Hematopoietic multipotent progenitor cell treated with erythropoietin and hydrocortisone succinate and interleukin-3 and kit ligand, for 17 days (in vitro differentiated cells): ENCODE data around the gene NANOS2.

ENCODE experiments used
- DNase-seq: peaks from one replicate; pipeline ENCODE4 v3.0.0-alpha.2; 2015; ENCODE audit warnings: low spot score

Gene NANOS2

GRCh38 chr19:45895519-45895972 is 19.0 kb downstream of the NANOS2 start:
- no peak for DNase-seq

GRCh38 chr19:45890877-45891276 is 23.7 kb downstream of the NANOS2 start:
- DNase-seq, result no peak

- no peak for DNase-seq
Observed at GRCh38 chr19:45889210-45889885, 25.2 kb downstream of the NANOS2 start.

- DNase-seq, result no peak
Observed at GRCh38 chr19:45887200-45887710, 27.3 kb downstream of the NANOS2 start.

GRCh38 chr19:45886427-45887199 is 28.0 kb downstream of the NANOS2 start:
- DNase-seq, result peak; percentile 95

- DNase-seq, result peak; percentile 94
Observed at GRCh38 chr19:45885556-45886426, 28.8 kb downstream of the NANOS2 start, which contains the start of gene IRF2BP1. Gene IRF2BP1, minus strand, starts transcription at chr19:45886141. Its CDS starts 367 bp downstream, at chr19:45885774.

GRCh38 chr19:45884682-45885555 is 29.7 kb downstream of the NANOS2 start:
- no peak for DNase-seq

GRCh38 chr19:45883881-45884681 is 30.5 kb downstream of the NANOS2 start:
- DNase-seq, result no peak

GRCh38 chr19:45883586-45883880 is 31.0 kb downstream of the NANOS2 start:
- DNase-seq, result no peak

GRCh38 chr19:45882652-45883585 is 31.7 kb downstream of the NANOS2 start:
- peak; percentile 87 for DNase-seq

GRCh38 chr19:45881909-45882528 is 32.6 kb downstream of the NANOS2 start:
- no peak for DNase-seq

GRCh38 chr19:45881082-45881908 is 33.3 kb downstream of the NANOS2 start:
- no peak for DNase-seq

- no peak for DNase-seq
Observed at GRCh38 chr19:45879971-45880370, 34.6 kb downstream of the NANOS2 start.

- DNase-seq, result no peak
Observed at GRCh38 chr19:45879055-45879454, 35.5 kb downstream of the NANOS2 start.

GRCh38 chr19:45878043-45878794 is 36.4 kb downstream of the NANOS2 start:
- DNase-seq, result no peak

- no peak for DNase-seq
Observed at GRCh38 chr19:45876411-45877197, 38.0 kb downstream of the NANOS2 start.

- no peak for DNase-seq
Observed at GRCh38 chr19:45876161-45876410, 38.5 kb downstream of the NANOS2 start.
